K562 (cell line): ENCODE measurements around the gene OVOL3. TPM values are rescaled to one million over a fixed set of nuclear protein-coding genes. Genes with fewer than 3 reads are reported as not detected.

ENCODE experiments used
- ATAC-seq: fragments of 200-7000 bp; cut with Tn5 transposase; 3 replicates; pipeline ENCODE4 v1.9.1; 2020; ENCODE audit warnings: moderate library complexity
- BruUV-seq: library from RNA; stranded (reverse); fragments of 400-500 nt; replicated peaks from 2 replicates; lab custom pipeline; 2021; lab: Mats Ljungman, UMichigan
- CTCF ChIA-PET: fragments of 300-600 bp; formaldehyde crosslinking; extraction: SDS; loops from one replicate; lab custom pipeline; 2021; ENCODE audit warnings: low intra/inter-chr PET ratio; lab: Yijun Ruan, JAX
- POLR2A ChIA-PET: fragments of 300-600, 350-650 bp; sonication (Branson Sonifier 250); formaldehyde crosslinking; extraction: SDS; loops from one replicate; lab custom pipeline; 2021; ENCODE audit warnings: antibody characterized with exemption, inconsistent platforms; lab: Yijun Ruan, JAX
- DNase-seq, 4 experiments: peaks; one replicate each; pipeline versions ENCODE4 v3.0.0 to v3.0.0-alpha.2; 2011 to 2018; ENCODE audit warnings: low spot score in 3 of 4, mixed read lengths in 3 of 4; ENCODE audit errors: extremely low read depth in 1 of 4
- FAIRE-seq: peaks from 2 replicates; lab custom pipeline; 2011; peaks lifted over from hg19 to GRCh38; lab: Jason Lieb, UNC
- H2AFZ ChIP-seq: 2 replicates; pipeline ENCODE4 v1.6.0; 2011; ENCODE audit warnings: low read depth, low read length, control low read depth, inconsistent platforms
- H3K27ac ChIP-seq: fragments of 200-600 bp; 3 replicates; pipeline ENCODE4 v1.8.0; 2011; ENCODE audit warnings: low read depth, mild to moderate bottlenecking, control low read depth, inconsistent platforms, low read length, moderate library complexity, mixed read lengths; ENCODE audit errors: extremely low read depth
- H3K27me3 ChIP-seq, 2 experiments: fragments of 300-600 bp in 1 of 2; 2 replicates in 1 of 2; 3 replicates in 1 of 2; pipeline versions ENCODE4 v1.6.0 to v1.8.0; 2011; ENCODE audit warnings: inconsistent platforms in 2 of 2, low read length in 2 of 2, mild to moderate bottlenecking in 1 of 2, mixed read lengths in 1 of 2, moderate library complexity in 1 of 2; ENCODE audit not compliant: control insufficient read depth in 2 of 2, insufficient read depth in 2 of 2
- H3K36me3 ChIP-seq: fragments of 300-600 bp; 3 replicates; pipeline ENCODE4 v1.8.0; 2011; ENCODE audit warnings: mild to moderate bottlenecking, low read length, inconsistent platforms; ENCODE audit not compliant: control insufficient read depth, insufficient read depth
- H3K4me1 ChIP-seq, 2 experiments: fragments of 200-600 bp in 1 of 2; replicated peaks in 1 of 2; 2 replicates in 1 of 2; 3 replicates in 1 of 2; pipeline versions ENCODE4 v1.5.1 to v1.8.0; 2011; ENCODE audit warnings: inconsistent platforms in 2 of 2, low read length in 2 of 2, mild to moderate bottlenecking in 1 of 2, mixed read lengths in 1 of 2, moderate library complexity in 1 of 2; ENCODE audit not compliant: control insufficient read depth in 2 of 2, insufficient read depth in 2 of 2
- H3K4me2 ChIP-seq: 2 replicates; pipeline ENCODE4 v1.6.1; 2011; ENCODE audit warnings: low read length, control low read depth, inconsistent platforms, mixed read lengths; ENCODE audit not compliant: insufficient read depth
- H3K4me3 ChIP-seq: fragments of 200-600 bp; sonication (generic), shearing (Covaris generic); 2 replicates; pipeline ENCODE4 v1.5.1; 2016; ENCODE audit warnings: control low read depth, inconsistent platforms
- H3K79me2 ChIP-seq: fragments of 200-600 bp; 3 replicates; pipeline ENCODE4 v1.8.0; 2011; ENCODE audit warnings: low read length, inconsistent platforms; ENCODE audit not compliant: control insufficient read depth, insufficient read depth
- H3K9ac ChIP-seq, 2 experiments: 2 replicates each; pipeline versions ENCODE4 v1.6.0 to v1.6.1; 2011; ENCODE audit warnings: low read depth in 2 of 2, low read length in 2 of 2, control low read depth in 1 of 2, inconsistent platforms in 1 of 2, mild to moderate bottlenecking in 1 of 2, mixed read lengths in 1 of 2; ENCODE audit not compliant: insufficient read depth in 1 of 2
- H3K9me1 ChIP-seq: one replicate; pipeline ENCODE4 v1.6.0; 2011; ENCODE audit warnings: inconsistent platforms, mild to moderate bottlenecking, low read length, moderate library complexity; ENCODE audit not compliant: control insufficient read depth, insufficient read depth
- H3K9me3 ChIP-seq: replicated peaks from 2 replicates; pipeline ENCODE4 v1.5.1; 2011; ENCODE audit warnings: low read depth, low read length, inconsistent platforms; ENCODE audit not compliant: control insufficient read depth, insufficient read depth
- H4K20me1 ChIP-seq: replicated peaks from 2 replicates; pipeline ENCODE4 v1.6.1; 2011; ENCODE audit warnings: low read length, inconsistent platforms, mixed read lengths; ENCODE audit not compliant: control insufficient read depth, insufficient read depth
- HMBOX1 ChIP-seq: sonication (generic); IDR thresholded peaks from 2 replicates; pipeline ENCODE4 v1.6.1; 2016
- NFRKB ChIP-seq: fragments of 450-650 bp; IDR thresholded peaks from 2 replicates; pipeline ENCODE4 v1.6.1; 2016; ENCODE audit warnings: low read depth
- SMAD2 ChIP-seq: fragments of 150-350 bp; IDR thresholded peaks from 2 replicates; pipeline ENCODE4 v1.6.1; 2014; ENCODE audit warnings: low read depth, mild to moderate bottlenecking, low read length
- ZNF277 ChIP-seq: fragments of 250-450 bp; sonication (Bioruptor Pico); IDR thresholded peaks from 2 replicates; pipeline ENCODE4 v1.8.0; 2022; ENCODE audit warnings: inconsistent platforms, mild to moderate bottlenecking, moderate library complexity, borderline replicate concordance
- WGBS: fragments of 100-300 bp; shearing (Covaris generic); methylation state at CpG from one replicate; pipeline ENCODE4 v1.1.6; 2016; ENCODE audit warnings: low coverage, mixed read lengths; ENCODE audit not compliant: insufficient coverage; ENCODE audit errors: missing lambda C conversion rate; 5-methylcytosine and 5-hydroxymethylcytosine counted together
- in situ Hi-C: fragments of 300-500 bp; cut with MboI; formaldehyde crosslinking; loops from 4 replicates; pipeline ENCODE4 v1.15.0; 2018; ENCODE audit warnings: inconsistent platforms, mixed read lengths
- intact Hi-C: fragments of 100-400 bp; cut with micrococcal nuclease; formaldehyde crosslinking; loops from 2 replicates; pipeline ENCODE4 v1.14.2; 2022
- polyA plus RNA-seq, 8 experiments: library from polyadenylated mRNA; depleted of rRNA in 4 of 8; stranded (reverse) in 5 of 8; unstranded in 3 of 8; fragments of >200 nt; fragmentation: Nextera tagmentation in 2 of 8; fragmentation: Illumina TruSeq in 1 of 8; extraction: Ambion mirVana in 2 of 8; extraction: Trizol in 1 of 8; gene quantifications; 2 replicates each; pipeline versions ENCODE4 v1.2.1 to v1.2.3, GENCODE V29; 2011 to 2014; ENCODE audit warnings: inconsistent platforms in 1 of 8, missing spikeins in 1 of 8
- total RNA-seq, 7 experiments: library from RNA; depleted of rRNA in 6 of 7; stranded (reverse); fragments of >200 nt in 6 of 7; fragmentation: Illumina TruSeq in 2 of 7; extraction: Trizol in 2 of 7; gene quantifications; 2 replicates each; pipeline versions ENCODE4 v1.2.1 to v1.2.3, GENCODE V29; 2011 to 2021; ENCODE audit warnings: low replicate concordance in 1 of 7
- TF ChIP-seq, protein P1 (sequence below), 3 experiments: fragments of 200-800 bp in 1 of 3; sonication (Bioruptor generic) in 1 of 3; sonication (generic) in 1 of 3; formaldehyde crosslinking in 1 of 3; IDR thresholded peaks; 2 replicates each; pipeline versions ENCODE4 v1.6.1 to v1.8.0; 2016 to 2022; ENCODE audit warnings: mild to moderate bottlenecking in 2 of 3, missing compliant biosample characterization in 2 of 3, missing genetic modification characterization in 2 of 3, missing genetic modification reagents in 1 of 3
- TF ChIP-seq, protein P2 (sequence below): fragments of 450-650 bp; formaldehyde crosslinking; IDR thresholded peaks from 2 replicates; pipeline ENCODE4 v1.4.0; 2020; ENCODE audit warnings: mild to moderate bottlenecking
- TF ChIP-seq, protein P3 (sequence below): fragments of 250-450 bp; sonication (Bioruptor Pico); IDR thresholded peaks from 2 replicates; pipeline ENCODE4 v1.9.0; 2021; ENCODE audit warnings: mild to moderate bottlenecking, inconsistent platforms
- TF ChIP-seq, protein P4 (sequence below), 2 experiments: fragments of 250-450 bp in 1 of 2; fragments of 450-650 bp in 1 of 2; sonication (Bioruptor Pico) in 1 of 2; IDR thresholded peaks; 2 replicates each; pipeline versions ENCODE4 v1.6.1 to v1.8.0; 2016 to 2021; ENCODE audit warnings: mild to moderate bottlenecking in 2 of 2, moderate library complexity in 2 of 2, missing compliant biosample characterization in 1 of 2, missing genetic modification characterization in 1 of 2

OVOL3 gene
- total and polyA plus RNA-seq, 9 of the 15 experiments (the other 6 are each of a cell fraction or from before 2014, with no cell fraction given) = not detected

- TF ChIP-seq HMBOX1 = peak; percentile 52; the same call in 1 of the 2 replicates
These were observed 30.3 kb downstream of the OVOL3 start (continued) for GRCh38 chr19:36141039-36141927.

GRCh38 chr19:36142046-36142445 is 31.1 kb downstream of the OVOL3 start:
- H3K4me2 ChIP-seq = no peak overlapping the region
- in situ Hi-C loops = no loop called here
- intact Hi-C loops = no loop called here
- TF ChIP-seq NFRKB = no peak
- TF ChIP-seq, protein P1, sequence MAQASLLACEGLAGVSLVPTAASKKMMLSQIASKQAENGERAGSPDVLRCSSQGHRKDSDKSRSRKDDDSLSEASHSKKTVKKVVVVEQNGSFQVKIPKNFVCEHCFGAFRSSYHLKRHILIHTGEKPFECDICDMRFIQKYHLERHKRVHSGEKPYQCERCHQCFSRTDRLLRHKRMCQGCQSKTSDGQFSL (CRISPR knock-in tag; IDR thresholded peaks at IDR 0.05) = no peak
- TF ChIP-seq, protein P1 (tag; IDR thresholded peaks at IDR 0.05) = no peak
- TF ChIP-seq, protein P2, sequence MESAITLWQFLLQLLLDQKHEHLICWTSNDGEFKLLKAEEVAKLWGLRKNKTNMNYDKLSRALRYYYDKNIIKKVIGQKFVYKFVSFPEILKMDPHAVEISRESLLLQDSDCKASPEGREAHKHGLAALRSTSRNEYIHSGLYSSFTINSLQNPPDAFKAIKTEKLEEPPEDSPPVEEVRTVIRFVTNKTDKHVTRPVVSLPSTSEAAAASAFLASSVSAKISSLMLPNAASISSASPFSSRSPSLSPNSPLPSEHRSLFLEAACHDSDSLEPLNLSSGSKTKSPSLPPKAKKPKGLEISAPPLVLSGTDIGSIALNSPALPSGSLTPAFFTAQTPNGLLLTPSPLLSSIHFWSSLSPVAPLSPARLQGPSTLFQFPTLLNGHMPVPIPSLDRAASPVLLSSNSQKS (CRISPR knock-in tag) = no peak
- TF ChIP-seq SMAD2 = no peak
- TF ChIP-seq, protein P3, sequence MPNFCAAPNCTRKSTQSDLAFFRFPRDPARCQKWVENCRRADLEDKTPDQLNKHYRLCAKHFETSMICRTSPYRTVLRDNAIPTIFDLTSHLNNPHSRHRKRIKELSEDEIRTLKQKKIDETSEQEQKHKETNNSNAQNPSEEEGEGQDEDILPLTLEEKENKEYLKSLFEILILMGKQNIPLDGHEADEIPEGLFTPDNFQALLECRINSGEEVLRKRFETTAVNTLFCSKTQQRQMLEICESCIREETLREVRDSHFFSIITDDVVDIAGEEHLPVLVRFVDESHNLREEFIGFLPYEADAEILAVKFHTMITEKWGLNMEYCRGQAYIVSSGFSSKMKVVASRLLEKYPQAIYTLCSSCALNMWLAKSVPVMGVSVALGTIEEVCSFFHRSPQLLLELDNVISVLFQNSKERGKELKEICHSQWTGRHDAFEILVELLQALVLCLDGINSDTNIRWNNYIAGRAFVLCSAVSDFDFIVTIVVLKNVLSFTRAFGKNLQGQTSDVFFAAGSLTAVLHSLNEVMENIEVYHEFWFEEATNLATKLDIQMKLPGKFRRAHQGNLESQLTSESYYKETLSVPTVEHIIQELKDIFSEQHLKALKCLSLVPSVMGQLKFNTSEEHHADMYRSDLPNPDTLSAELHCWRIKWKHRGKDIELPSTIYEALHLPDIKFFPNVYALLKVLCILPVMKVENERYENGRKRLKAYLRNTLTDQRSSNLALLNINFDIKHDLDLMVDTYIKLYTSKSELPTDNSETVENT (CRISPR knock-in tag) = no peak
- TF ChIP-seq, protein P4, sequence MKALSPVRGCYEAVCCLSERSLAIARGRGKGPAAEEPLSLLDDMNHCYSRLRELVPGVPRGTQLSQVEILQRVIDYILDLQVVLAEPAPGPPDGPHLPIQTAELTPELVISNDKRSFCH (CRISPR knock-in tag; IDR thresholded peaks at IDR 0.05) = no peak
- TF ChIP-seq, protein P4 (tag; IDR thresholded peaks at IDR 0.05) = no peak
- TF ChIP-seq ZNF277 = no peak

More at GRCh38 chr19:36142046-36142445, 31.1 kb downstream of the OVOL3 start:
- DNase-seq = no peak
- peaks cover 50% of the 10 kb centered on the region for H3K36me3 ChIP-seq
- peak overlapping the region; percentile 95; the same call in 1 of the 2 replicates for H3K4me3 ChIP-seq
- 97% methylated on average over 5 of the region's 14 CpGs for WGBS
- peaks cover 8 to 25% of the 10 kb centered on the region in 2 experiments for H3K4me1 ChIP-seq
- CTCF ChIA-PET = no interaction called here
- FAIRE-seq = no peak
- H2AFZ ChIP-seq = no peak overlapping the region
- H3K9me1 ChIP-seq = peaks cover 8% of the 10 kb centered on the region
- H3K9me3 ChIP-seq = no peaks in the 10 kb centered on the region
- ATAC-seq = no peak
- peaks cover 26% of the 10 kb centered on the region for H3K79me2 ChIP-seq
- POLR2A ChIA-PET = no interaction called here
- H3K27ac ChIP-seq = no peak overlapping the region
- no peaks in the 10 kb centered on the region for H3K27me3 ChIP-seq
- H4K20me1 ChIP-seq = peaks cover 11% of the 10 kb centered on the region
- peak overlapping the region in 1 of 2 experiments; percentile 75; a peak in 1 of 4 replicates for H3K9ac ChIP-seq
- BruUV-seq = no TSS peak
